CD4-positive, alpha-beta T cell treated with Interleukin-17A for 4 hours (primary cell): Measurements from ENCODE around the gene C12orf43.

Experiments
- DNase-seq: peaks from one replicate; pipeline ENCODE4 v3.0.0-alpha.2; 2020; ENCODE audit warnings: mixed read lengths

Gene C12orf43

DNA sequence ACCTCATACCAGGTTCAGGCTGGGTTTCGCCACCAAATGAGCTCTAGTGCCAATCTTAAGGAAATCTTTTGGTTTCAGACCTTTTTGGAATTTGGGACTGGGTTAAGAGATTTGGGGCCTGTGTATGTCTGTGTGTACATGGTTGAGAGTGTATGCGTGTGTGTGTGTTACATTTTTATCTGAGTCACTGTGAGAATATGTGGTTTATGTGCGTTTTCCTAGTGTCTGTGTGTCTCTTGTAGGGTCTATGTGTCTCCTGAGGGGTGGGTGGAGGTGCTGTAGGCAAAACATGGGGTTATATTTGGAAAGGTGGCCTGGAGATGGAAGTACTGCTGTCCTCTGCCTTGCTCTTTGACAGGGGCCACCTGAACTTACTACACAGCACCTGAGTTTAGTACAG is 17.9 kb downstream of the C12orf43 start:
- no peak for DNase-seq

DNA sequence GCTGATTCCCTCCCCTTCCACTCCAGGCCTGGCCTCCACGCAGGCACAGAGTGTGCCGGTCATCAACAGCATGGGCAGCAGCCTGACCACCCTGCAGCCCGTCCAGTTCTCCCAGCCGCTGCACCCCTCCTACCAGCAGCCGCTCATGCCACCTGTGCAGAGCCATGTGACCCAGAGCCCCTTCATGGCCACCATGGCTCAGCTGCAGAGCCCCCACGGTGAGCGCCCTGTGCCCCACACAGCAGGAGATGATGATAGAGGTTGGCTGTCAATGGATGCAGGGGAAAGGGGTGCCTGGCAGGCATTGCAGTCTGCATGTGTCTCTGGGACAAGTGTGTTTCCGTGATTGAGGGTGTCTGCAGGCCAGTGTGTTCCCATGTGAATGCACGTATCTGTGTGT is 18.8 kb downstream of the C12orf43 start:
- no peak for DNase-seq

DNA sequence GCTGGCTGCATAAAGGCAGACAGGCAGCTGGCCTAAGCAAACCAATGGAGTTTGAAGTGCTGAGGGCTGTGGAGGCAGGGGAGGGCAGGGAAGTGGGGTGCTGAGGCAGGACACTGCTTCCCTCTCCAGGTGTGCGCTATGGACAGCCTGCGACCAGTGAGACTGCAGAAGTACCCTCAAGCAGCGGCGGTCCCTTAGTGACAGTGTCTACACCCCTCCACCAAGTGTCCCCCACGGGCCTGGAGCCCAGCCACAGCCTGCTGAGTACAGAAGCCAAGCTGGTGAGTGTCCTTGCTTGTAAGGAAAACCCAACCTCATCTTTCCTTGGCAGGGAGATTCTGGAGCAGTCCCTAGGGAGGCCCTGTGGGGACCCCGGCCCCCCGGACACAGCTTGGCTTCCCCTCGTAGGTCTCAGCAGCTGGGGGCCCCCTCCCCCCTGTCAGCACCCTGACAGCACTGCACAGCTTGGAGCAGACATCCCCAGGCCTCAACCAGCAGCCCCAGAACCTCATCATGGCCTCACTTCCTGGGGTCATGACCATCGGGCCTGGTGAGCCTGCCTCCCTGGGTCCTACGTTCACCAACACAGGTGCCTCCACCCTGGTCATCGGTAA is 20.0 kb downstream of the C12orf43 start:
- DNase-seq: no peak

DNA sequence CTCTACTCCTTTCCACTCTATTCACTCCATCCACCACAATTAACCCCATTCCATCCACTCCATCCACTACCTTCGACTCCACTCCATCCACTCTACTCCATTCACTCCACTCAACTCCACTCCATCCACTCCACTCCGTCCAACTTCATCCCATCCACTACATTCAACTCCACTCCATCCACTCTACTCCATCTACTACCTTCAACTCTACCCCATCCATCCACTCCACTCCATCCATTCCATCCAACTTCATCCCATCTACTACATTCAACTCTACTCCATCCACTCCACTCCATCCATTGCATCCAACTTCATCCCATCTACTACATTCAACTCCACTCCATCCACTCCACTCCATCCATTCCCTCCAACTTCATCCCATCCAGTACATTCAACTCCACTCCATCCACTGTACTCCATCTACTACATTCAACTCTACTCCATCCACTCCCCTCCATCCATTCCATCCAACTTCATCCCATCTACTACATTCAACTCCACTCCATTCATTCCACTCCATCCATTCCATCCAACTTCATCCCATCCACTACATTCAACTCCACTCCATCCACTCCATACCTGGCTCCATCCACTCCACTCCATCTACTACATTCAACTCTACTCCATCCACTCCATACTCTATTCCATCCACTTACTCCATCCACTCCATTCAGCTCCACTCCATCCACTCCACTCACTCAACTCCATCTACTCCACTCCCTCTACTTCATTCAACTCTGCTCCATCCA is 21.5 kb downstream of the C12orf43 start:
- no peak for DNase-seq

DNA sequence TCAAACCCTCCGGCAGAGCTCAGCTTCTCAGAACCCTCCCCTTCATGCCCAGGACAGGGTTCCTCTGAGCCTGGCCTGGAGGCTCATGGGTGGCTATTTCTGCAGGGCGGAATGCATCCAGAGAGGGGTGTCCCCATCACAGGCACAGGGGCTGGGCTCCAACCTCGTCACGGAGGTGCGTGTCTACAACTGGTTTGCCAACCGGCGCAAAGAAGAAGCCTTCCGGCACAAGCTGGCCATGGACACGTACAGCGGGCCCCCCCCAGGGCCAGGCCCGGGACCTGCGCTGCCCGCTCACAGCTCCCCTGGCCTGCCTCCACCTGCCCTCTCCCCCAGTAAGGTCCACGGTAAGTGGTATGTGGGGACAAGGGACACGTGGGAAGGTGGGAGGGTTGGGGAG is 22.2 kb downstream of the C12orf43 start:
- no peak for DNase-seq

DNA sequence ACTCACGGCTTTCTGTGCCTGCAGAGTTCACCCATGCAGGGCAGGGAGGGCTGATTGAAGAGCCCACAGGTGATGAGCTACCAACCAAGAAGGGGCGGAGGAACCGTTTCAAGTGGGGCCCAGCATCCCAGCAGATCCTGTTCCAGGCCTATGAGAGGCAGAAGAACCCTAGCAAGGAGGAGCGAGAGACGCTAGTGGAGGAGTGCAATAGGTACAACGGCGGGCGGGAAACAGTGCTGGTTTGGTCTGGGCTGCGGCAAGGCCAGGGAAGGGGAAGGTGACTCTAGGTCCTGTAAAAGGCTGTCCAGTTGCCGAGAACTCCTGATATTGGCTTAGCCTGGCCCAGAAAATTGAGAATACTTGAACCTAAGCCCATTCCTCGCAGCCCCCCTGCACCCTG is 22.8 kb downstream of the C12orf43 start:
- DNase-seq: no peak

DNA sequence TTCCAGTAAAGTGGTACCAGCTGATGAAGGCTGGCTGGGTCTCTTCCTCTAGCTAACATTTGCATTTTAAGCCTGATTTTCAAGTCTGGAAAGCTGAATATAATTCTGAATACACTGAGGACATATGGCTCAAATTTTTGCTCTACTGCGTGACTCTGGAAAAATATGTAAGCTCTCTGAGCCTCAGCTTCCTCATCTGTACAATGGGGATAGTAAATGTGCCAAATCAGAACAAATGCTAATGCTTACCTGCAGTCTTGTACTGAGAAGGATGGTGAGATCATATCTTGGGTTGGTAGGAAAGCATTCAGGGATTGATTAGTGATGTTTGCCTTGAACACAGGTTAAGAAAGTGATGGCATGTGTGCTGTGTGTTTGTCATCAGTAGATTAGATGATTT is 23.3 kb downstream of the C12orf43 start:
- DNase-seq: no peak

DNA sequence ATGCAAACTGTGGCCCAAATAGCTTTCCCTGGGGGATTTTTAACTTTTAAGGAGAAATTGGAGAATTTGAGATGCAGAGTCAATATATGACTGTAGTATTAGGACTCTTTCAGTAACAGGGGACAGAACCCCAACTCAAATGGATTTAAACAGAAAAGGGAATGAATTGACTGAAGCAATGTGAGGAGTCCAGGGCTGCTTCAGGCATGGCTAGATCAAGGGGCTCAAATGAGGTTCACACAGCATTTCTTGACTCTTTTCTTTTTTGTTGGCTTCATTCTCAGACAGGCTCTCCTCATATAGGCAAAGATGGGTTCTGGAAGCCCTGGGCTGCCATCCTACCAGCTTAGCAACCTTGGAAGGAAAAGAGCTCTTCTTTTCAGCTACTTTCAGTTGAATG is 24.3 kb downstream of the C12orf43 start:
- no peak for DNase-seq

DNA sequence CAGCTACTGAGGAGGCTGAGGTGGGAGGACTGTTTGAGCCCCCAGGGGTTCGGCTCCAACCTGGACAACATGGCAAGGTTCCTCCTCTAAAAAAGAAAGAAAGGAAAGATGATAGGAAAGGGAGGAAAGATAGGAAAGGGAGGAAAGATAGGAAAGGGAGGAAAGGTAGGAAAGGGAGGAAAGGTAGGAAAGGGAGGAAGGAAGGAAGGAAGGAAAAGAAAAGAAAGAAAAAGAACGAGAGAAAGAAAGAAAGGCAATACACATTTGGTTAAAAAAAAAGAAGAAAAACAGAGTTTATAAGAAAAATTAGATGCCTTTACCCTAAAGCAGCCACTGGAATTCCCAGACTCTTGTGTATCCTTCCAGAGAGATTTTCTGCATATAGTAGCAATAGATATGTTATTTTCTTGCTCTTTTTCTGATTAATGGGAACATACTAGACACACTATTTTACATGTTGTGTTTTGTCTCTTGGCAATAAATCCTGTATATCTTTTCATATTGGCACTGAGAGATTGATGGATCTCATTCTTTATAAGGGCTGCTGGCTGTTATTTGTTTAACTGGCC is 25.7 kb downstream of the C12orf43 start:
- DNase-seq: no peak

DNA sequence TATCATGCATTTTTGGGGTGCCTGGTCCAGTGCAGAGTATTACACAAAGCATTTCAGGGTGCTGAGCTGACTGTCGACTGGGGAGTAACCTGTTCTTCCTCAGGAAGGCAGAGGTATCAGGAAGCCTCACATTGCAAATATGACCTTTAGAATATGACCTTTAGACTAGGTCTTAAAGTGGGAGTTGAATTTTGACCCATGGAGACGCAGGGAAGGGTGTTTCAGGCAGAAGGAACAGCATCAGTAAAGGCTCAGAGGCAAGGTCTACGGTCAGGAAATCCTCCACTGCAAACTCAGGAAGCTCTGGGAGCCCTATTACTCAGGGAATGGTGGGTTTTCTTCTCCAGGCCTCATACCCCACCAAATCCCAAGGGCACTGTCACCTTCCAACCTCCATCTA is 26.6 kb downstream of the C12orf43 start:
- DNase-seq: no peak

DNA sequence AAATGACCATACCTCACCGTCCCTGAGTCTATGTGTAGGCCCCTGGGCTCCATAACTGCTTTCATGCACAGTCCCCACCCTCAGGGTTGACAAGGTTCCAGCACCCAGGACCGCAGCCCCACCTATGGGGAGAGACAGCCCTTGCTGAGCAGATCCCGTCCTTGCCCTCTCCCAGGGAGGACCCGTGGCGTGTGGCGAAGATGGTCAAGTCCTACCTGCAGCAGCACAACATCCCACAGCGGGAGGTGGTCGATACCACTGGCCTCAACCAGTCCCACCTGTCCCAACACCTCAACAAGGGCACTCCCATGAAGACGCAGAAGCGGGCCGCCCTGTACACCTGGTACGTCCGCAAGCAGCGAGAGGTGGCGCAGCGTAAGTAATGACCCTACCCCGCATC is 27.6 kb downstream of the C12orf43 start:
- no peak for DNase-seq

DNA sequence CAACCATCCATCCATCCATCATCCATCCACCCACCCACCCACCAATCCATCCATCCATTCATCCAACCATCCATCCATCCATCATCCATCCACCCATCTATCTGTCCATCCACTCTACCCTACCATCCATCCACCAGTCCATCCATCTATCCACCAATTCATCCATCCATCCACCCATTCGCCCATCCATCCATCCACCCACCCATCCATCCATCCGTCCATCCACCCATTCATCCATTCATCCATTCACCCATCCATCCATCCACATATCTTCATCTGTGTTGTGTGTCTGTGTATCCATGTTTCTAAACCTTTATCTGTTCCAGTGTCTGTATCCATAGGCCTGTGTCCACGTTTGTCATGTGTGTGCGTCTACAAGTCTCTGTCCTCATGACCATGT is 28.1 kb downstream of the C12orf43 start:
- DNase-seq: no peak

DNA sequence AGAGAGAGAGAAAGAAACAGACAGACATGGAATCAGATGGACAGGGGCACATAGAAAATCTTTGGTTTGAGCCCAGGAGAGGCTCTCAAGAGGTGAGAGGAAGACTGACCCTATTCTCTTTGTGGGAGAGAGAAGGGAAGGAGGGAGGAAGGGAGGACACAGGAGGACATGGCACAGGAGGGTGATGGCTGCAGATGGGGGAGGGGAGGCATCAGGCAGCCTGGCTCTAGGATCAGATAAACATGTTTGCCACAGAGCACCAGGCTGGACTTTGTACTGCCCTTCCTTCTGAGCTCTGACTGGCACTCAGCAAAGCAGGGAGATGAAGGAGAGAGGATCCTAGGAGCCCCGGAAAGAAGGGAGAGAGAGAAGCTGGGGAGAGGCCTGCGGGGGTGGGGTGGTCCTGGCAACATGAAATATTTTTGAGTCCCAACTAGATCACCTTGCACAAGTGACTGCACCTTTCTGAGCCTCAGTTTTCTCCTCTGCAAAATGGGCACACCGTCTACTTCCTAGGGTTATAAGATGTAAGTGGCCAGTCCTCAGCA is 31.9 kb downstream of the C12orf43 start:
- no peak for DNase-seq

DNA sequence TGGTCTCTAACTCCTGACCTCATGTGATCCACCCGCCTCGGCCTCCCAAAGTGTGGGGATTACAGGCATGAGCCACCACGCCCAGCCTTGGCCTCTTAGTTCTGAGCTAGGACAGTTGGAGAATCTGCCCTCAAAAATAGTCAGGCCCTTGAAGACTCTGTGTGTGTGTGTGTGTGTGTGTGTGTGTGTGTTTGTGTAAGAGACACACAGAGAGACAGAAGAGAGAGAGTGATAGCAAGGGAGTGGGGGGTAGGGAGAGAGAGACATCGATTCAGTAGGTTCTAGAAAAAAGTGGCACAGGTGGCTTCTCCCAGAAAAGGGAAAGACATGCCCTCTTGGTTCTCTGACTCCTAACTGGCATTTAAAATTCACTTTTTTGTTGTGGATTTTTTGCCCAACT is 32.5 kb downstream of the C12orf43 start:
- no peak for DNase-seq

DNA sequence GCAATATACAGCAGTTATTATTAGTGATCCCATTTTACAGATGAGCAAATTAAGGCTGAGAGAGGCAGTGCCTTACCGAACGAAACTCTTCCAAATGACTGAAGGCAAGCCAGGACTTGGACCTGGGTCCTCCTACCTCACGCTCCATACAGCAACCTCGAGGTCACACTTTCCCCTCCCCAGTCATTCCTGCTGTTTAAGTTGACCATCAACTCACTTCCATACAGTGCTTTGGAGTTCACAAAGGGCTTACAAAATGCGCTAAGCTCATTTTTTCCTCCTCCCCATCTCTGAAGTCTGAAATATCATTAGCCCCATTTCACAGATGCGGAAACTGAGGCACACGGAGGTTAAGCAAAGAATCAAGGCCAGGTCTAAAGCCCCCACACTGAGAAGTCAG is 33.6 kb downstream of the C12orf43 start:
- DNase-seq: no peak

DNA sequence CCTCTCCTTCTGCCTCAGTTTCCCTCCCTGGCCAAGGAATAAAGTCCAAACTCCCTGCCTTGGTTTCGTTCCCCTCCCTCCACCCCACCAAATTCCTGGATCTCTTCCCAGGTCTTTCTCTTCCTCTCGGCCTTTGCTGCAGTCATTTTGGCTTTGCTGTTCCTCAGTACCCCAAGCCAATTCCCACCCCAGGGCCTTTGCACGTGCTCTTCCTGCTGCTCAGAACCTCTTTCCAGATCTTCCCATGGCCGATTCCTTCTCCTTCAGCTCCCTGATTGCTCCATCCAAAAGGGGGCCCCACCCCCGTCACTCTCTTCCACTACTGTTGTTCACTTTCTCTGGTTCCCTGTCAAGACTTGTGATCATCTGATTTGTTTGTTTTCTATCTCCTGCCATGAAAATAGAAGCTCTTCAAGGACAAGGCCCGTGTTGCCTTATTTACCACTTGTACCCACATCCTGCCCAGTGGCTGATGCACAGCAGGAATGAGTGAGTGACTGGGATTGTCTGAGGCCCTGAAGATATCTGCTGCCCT is 34.8 kb downstream of the C12orf43 start:
- DNase-seq: no peak

DNA sequence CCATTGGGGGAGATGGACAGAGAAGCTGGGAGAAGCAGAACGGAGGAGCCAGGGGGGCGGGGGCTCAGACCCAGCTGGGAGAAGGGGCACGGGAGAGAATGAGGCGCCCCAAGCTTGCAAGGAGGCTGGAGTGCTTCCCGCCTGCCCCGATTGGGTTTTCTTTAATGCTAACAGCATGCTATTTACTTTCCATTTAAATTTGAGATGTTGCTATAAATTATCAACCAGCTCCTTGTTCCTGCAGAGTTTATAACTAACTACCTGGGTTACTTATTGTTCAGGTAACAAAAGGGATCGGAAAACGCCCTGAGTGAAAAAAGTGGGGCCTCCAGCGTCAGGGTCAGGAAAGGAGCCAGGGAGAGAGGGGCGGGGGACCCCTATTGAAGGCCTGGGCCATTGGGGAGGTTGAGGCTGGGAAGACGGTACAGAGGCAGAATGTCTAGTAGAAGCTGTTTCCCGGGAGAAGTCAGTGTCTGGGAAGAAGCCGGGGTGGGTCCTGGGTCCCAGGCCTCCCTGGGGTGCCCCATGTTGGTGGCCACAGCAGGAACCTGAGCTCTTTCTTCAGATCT is 35.4 kb downstream of the C12orf43 start:
- DNase-seq: no peak

DNA sequence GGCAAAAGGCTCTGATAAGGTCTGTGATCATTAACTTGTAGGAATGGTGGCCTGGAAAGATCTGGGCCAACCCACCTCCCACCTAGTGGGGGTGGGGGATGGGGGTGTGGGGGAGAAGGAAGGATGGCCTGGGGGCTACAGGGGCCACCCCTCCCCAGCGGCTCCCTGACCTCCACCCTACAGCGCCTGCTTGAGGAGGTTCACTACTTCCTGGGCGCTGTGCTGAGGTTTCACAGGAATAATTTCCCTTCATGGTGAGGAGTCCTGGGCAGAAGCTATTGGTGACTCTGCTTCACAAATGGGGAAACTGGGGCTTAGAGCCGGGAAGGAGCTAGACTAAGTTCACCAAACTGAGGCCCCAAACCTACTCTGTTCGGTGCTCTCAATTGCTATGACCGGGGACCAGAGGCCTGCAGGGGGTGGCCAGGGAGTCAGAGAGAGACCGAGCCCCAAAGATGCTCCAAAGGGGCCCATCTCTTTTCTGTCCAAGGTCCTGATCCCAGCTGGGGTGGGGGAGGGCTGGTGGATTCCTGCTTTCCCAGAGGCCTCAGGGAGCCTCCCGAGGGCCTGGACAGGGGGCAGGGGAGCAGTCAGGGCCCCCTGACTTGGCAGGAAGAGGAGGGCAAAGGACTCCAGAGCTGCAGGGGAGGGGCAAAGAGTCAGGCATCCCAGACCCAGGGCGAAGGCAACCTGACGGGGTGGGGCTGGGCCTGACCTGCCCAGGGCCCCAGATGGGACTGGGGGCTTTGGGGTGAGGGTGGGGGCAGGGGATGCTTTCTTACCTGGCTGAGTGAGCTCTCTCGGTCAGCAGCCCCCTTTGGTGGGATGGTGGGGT is 36.2 kb downstream of the C12orf43 start:
- DNase-seq: no peak

DNA sequence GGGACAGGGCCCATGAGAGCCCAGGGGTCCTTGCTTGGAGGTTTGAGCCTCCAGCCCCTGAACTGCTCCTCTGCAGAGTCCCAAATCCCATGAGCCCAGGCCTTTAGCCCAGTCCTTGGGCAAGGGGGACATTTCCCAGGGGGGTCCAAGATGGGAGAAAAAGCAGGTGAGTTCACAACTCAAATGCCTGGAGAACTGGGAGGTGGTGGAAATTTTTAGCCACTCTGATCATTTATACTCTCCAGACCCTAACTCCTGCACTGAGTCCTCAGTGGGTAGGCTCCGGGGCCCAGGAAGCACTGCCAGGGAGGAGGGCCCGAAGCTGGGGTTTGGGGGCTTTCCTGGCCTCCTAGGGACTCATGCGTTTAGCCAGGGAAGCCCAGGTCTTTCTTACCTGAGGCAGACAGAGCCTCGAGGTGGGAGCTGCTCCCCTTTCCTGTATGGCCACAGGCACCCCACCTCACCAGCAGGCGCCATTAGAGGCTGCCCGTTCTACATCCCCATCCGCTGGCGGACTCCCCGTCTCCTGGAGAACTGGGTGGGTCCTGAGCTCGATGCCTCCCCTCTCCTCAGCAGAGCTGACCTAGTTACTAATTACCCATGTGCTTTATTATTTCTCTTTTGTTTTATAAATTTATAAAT is 36.9 kb downstream of the C12orf43 start:
- no peak for DNase-seq

DNA sequence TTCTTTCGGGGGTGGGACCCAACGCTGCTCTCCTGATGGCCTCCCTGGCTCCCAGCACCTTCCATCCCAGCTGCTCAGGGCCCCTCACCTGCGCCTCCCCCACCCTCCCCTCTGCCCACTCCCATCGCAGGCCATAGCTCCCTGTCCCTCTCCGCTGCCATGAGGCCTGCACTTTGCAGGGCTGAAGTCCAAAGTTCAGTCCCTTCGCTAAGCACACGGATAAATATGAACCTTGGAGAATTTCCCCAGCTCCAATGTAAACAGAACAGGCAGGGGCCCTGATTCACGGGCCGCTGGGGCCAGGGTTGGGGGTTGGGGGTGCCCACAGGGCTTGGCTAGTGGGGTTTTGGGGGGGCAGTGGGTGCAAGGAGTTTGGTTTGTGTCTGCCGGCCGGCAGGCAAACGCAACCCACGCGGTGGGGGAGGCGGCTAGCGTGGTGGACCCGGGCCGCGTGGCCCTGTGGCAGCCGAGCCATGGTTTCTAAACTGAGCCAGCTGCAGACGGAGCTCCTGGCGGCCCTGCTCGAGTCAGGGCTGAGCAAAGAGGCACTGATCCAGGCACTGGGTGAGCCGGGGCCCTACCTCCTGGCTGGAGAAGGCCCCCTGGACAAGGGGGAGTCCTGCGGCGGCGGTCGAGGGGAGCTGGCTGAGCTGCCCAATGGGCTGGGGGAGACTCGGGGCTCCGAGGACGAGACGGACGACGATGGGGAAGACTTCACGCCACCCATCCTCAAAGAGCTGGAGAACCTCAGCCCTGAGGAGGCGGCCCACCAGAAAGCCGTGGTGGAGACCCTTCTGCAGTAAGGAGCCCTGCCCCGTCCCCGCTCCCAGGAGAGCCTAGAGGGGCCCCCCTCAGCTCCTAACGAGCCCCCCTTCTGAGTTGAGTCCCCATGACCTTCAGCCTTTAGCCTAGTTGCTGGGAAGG is 37.7 kb downstream of the C12orf43 start, which contains the start of gene HNF1A:
HNF1A (plus strand) TSS at position 248 of the 924 bp plus-strand sequence; CDS start at position 474, 226 bp downstream.
- no peak for DNase-seq
